Keratinocyte (primary cell): ENCODE data around the gene REEP6. TPM values are rescaled to one million over a fixed set of nuclear protein-coding genes. Genes with fewer than 3 reads are reported as not detected.

Source experiments
- DNase-seq: peaks from one replicate; pipeline ENCODE4 v3.0.0-alpha.2; 2011; ENCODE audit warnings: low read depth, missing footprints, low spot score
- FAIRE-seq: peaks from 2 replicates; lab custom pipeline; 2011; peaks lifted over from hg19 to GRCh38; lab: Jason Lieb, UNC
- H2AFZ ChIP-seq: 2 replicates; pipeline ENCODE4 v1.6.0; 2012; ENCODE audit warnings: low read length, control low read depth, inconsistent platforms; ENCODE audit not compliant: control insufficient read depth
- H3K27ac ChIP-seq: 2 replicates; pipeline ENCODE4 v1.5.1; 2011; ENCODE audit warnings: low read length; ENCODE audit not compliant: control insufficient read depth, insufficient read depth
- H3K27me3 ChIP-seq: 3 replicates; pipeline ENCODE4 v1.6.0; 2011; ENCODE audit warnings: low read length; ENCODE audit not compliant: control insufficient read depth, insufficient read depth; ENCODE audit errors: extremely low read depth
- H3K36me3 ChIP-seq, 2 experiments: 2 replicates in 1 of 2; 3 replicates in 1 of 2; pipeline ENCODE4 v1.5.1; 2011; ENCODE audit warnings: low read length in 2 of 2, mild to moderate bottlenecking in 1 of 2; ENCODE audit not compliant: control insufficient read depth in 2 of 2, insufficient read depth in 2 of 2; ENCODE audit errors: extremely low read depth in 1 of 2
- H3K4me1 ChIP-seq: 3 replicates; pipeline ENCODE4 v1.5.1; 2011; ENCODE audit warnings: low read length; ENCODE audit not compliant: control insufficient read depth, insufficient read depth; ENCODE audit errors: extremely low read depth
- H3K4me2 ChIP-seq: 3 replicates; pipeline ENCODE4 v1.6.0; 2011; ENCODE audit warnings: low read depth, low read length; ENCODE audit not compliant: control insufficient read depth, insufficient read depth; ENCODE audit errors: extremely low read depth
- H3K4me3 ChIP-seq, 3 experiments: fragments of 200-600 bp in 1 of 3; sonication (generic) in 1 of 3; 2 replicates in 2 of 3; 3 replicates in 1 of 3; pipeline ENCODE4 v1.5.1; 2011 to 2016; ENCODE audit warnings: low read length in 3 of 3, mild to moderate bottlenecking in 3 of 3, control low read depth in 2 of 3, inconsistent platforms in 1 of 3, low read depth in 1 of 3, mixed read lengths in 1 of 3, mixed run types in 1 of 3, moderate library complexity in 1 of 3; ENCODE audit not compliant: control insufficient read depth in 2 of 3, insufficient read depth in 2 of 3; ENCODE audit errors: extremely low read depth in 1 of 3
- H3K79me2 ChIP-seq: 2 replicates; pipeline ENCODE4 v1.6.0; 2012; ENCODE audit warnings: low read length; ENCODE audit not compliant: control insufficient read depth, insufficient read depth
- H3K9ac ChIP-seq: 3 replicates; pipeline ENCODE4 v1.6.0; 2011; ENCODE audit warnings: low read length; ENCODE audit not compliant: control insufficient read depth, insufficient read depth; ENCODE audit errors: extremely low read depth
- H3K9me1 ChIP-seq: 3 replicates; pipeline ENCODE4 v1.6.0; 2011; ENCODE audit warnings: low read length; ENCODE audit not compliant: control insufficient read depth, insufficient read depth; ENCODE audit errors: extremely low read depth
- H3K9me3 ChIP-seq: 2 replicates; pipeline ENCODE4 v1.5.1; 2012; ENCODE audit warnings: low read depth, low read length; ENCODE audit not compliant: control insufficient read depth
- H4K20me1 ChIP-seq: 3 replicates; pipeline ENCODE4 v1.6.0; 2011; ENCODE audit warnings: low read length; ENCODE audit not compliant: control insufficient read depth, insufficient read depth; ENCODE audit errors: extremely low read depth
- EZH2 ChIP-seq: IDR thresholded peaks from one replicate; pipeline ENCODE4 v1.6.1; 2012; ENCODE audit warnings: inconsistent platforms, mild to moderate bottlenecking, low read length, moderate library complexity
- dilution Hi-C: fragments of 300-500 bp; cut with MboI; formaldehyde crosslinking; loops from one replicate; pipeline ENCODE4 v1.7.0; 2020; ENCODE audit warnings: low sequenced_read_pairs; ENCODE audit not compliant: extremely low pct_ligation_motif_present
- polyA plus RNA-seq, 5 experiments: library from polyadenylated mRNA; depleted of rRNA in 3 of 5; stranded (reverse) in 3 of 5; stranded (forward) in 1 of 5; unstranded in 1 of 5; fragments of >200 nt; gene quantifications; 1 replicate in 1 of 5; 2 replicates in 3 of 5; 3 replicates in 1 of 5; pipeline versions ENCODE4 v1.2.1 to v1.2.3, GENCODE V29; 2011 to 2012; ENCODE audit warnings: missing spikeins in 2 of 5, low read depth in 1 of 5, low replicate concordance in 1 of 5
- TF ChIP-seq, protein P1 (sequence below), 3 experiments: IDR thresholded peaks in 1 of 3; conservative IDR thresholded peaks in 1 of 3; optimal IDR thresholded peaks in 1 of 3; 2 replicates in 2 of 3; 3 replicates in 1 of 3; pipeline versions ENCODE3 to v1.5.1; 2011; ENCODE audit warnings: low read length in 3 of 3, mild to moderate bottlenecking in 3 of 3, moderate library complexity in 2 of 3, control low read depth in 1 of 3, inconsistent platforms in 1 of 3; ENCODE audit not compliant: insufficient read depth in 2 of 3; ENCODE audit errors: extremely low read depth in 1 of 3

REEP6 gene
- polyA plus RNA-seq, 1 donor (not counting 4 experiments of a cell fraction or from before 2014, with no cell fraction given) = 1.2 TPM

DNA sequence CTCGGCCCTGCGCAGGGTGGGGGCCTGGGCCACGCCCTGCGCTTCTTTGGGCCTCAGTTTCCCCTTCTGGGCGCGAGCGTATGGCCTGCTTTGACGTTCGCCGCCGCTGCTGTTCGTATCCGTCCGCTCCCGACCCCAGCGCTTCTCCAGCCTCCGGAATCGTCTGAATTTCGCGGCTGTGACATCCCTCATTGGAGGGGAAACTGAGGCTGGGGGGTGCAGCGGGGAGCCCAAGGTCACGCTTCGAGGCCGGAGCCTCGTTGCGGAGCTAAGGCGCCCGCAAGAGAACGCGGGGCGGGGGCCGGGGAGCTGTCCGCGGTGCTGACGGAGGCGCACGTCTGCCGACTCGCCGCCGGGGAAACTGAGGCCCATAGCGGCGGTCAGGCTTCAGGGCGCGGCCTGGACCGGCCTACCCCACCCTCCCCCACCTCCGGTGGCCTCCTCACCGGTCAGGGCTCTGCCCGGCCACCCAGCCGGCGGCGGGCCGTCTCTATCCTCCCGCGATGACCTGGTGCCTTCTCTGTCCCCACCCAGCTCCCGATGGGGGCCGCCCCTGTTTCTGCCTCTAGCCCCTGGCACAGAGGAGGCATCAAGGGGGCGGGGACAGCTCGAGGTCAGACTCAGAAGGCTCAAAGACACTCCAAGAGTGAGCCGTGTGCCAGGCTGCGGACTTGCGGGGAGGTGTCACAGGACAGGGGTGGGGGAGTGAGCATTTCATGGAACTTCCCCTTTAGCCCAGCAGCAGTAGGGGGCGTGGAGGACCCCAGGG is 44.1 kb upstream of the REEP6 start:
- Histone ChIP-seq H3K4me3 (no peak overlapping the region), H3K9me1 (peaks cover 3% of the 10 kb centered on the region), H3K9ac (no peak overlapping the region), H3K36me3 (peaks cover 5 to 10% of the 10 kb centered on the region in 2 experiments), H3K4me1 (peaks cover 6% of the 10 kb centered on the region), H3K4me2 (no peak overlapping the region), H3K27me3 (peaks cover 62% of the 10 kb centered on the region), H3K9me3 (no peaks in the 10 kb centered on the region), H3K27ac (no peak overlapping the region), H2AFZ (no peak overlapping the region), H3K79me2 (peaks cover 1% of the 10 kb centered on the region), H4K20me1 (peaks cover 7% of the 10 kb centered on the region)
- TF ChIP-seq EZH2 = peak; percentile 71
- TF ChIP-seq, protein P1, sequence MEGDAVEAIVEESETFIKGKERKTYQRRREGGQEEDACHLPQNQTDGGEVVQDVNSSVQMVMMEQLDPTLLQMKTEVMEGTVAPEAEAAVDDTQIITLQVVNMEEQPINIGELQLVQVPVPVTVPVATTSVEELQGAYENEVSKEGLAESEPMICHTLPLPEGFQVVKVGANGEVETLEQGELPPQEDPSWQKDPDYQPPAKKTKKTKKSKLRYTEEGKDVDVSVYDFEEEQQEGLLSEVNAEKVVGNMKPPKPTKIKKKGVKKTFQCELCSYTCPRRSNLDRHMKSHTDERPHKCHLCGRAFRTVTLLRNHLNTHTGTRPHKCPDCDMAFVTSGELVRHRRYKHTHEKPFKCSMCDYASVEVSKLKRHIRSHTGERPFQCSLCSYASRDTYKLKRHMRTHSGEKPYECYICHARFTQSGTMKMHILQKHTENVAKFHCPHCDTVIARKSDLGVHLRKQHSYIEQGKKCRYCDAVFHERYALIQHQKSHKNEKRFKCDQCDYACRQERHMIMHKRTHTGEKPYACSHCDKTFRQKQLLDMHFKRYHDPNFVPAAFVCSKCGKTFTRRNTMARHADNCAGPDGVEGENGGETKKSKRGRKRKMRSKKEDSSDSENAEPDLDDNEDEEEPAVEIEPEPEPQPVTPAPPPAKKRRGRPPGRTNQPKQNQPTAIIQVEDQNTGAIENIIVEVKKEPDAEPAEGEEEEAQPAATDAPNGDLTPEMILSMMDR (optimal IDR thresholded peaks at IDR 0.05 in 1 of 3, IDR thresholded peaks at IDR 0.05 in 1 of 3, conservative IDR thresholded peaks at IDR 0.05 in 1 of 3; ENCODE audit: extremely low read depth in 1 of 3, insufficient read depth in 2 of 3, low read length in 3 of 3) = no peak
- dilution Hi-C loops = no loop called here
- DNase-seq = no peak
- FAIRE-seq = no peak

DNA sequence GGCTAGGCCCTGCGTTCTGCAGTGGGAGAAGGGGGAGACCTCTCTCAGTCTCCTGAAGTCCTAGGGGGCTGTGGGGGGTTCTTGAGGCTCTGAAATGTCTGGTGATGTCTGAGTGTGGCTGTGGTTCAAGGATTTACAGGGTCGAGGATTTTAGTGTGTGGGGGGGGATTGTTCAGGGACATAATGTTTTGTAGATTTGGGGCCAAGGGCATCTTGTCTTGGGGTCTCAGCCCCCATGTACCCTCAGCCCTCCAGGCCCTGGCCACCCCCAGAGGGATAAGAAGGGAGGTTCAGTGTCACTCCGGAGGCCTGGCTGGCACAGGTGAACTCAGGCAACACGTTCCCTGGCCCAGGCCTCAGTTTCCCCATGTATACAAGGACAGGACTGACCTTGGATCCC is 43.5 kb upstream of the REEP6 start:
- peaks cover 0 to 4% of the 10 kb centered on the region in 2 experiments for H3K36me3 ChIP-seq
- peaks cover 6% of the 10 kb centered on the region for H3K4me1 ChIP-seq
- H3K9me1 ChIP-seq = peaks cover 3% of the 10 kb centered on the region
- no peak overlapping the region for H3K4me2 ChIP-seq
- no peak for FAIRE-seq
- H3K27ac ChIP-seq = no peak overlapping the region
- H3K4me3 ChIP-seq = no peak overlapping the region
- H3K9me3 ChIP-seq = no peaks in the 10 kb centered on the region
- TF ChIP-seq, protein P1 (optimal IDR thresholded peaks at IDR 0.05 in 1 of 3, IDR thresholded peaks at IDR 0.05 in 1 of 3, conservative IDR thresholded peaks at IDR 0.05 in 1 of 3; ENCODE audit: extremely low read depth in 1 of 3, insufficient read depth in 2 of 3, low read length in 3 of 3) = no peak
- TF ChIP-seq EZH2 = no peak
- peaks cover 68% of the 10 kb centered on the region for H3K27me3 ChIP-seq
- H3K79me2 ChIP-seq = no peaks in the 10 kb centered on the region
- H4K20me1 ChIP-seq = peaks cover 4% of the 10 kb centered on the region
- H3K9ac ChIP-seq = no peak overlapping the region
- dilution Hi-C loops = no loop called here
- DNase-seq = no peak
- no peak overlapping the region for H2AFZ ChIP-seq
